GM18511 (cell line): Measurements from ENCODE around the gene IL17RD.

ENCODE experiments used
- ATAC-seq: cut with Tn5 transposase; IDR thresholded peaks from one replicate; pipeline ENCODE4 v1.9.1; 2021; ENCODE audit warnings: mild to moderate bottlenecking, moderate library complexity; ENCODE audit not compliant: unreplicated experiment

IL17RD gene

DNA sequence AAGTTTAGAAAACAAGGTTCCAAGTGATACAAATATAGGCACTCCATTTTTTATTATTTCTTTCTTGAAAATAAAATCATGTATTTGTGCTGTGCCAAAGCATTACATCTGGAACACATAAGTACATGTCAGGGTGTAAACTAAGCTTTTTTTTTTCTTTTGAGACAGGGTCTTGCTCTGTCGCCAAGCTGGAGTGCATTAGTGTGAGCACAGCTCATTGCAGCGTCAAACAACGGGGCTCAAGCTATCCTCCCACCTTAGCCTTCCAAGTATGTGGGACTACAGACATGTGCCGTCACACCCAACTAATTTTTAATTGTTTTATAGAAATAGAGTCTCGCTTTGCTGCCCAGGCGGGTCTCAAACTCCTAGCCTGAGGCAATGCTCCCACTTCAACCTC is 95.7 kb downstream of the IL17RD start:
- ATAC-seq: no peak

GRCh38 chr3:57068437-57069089 is 96.6 kb downstream of the IL17RD start:
- ATAC-seq: peak; percentile 100

DNA sequence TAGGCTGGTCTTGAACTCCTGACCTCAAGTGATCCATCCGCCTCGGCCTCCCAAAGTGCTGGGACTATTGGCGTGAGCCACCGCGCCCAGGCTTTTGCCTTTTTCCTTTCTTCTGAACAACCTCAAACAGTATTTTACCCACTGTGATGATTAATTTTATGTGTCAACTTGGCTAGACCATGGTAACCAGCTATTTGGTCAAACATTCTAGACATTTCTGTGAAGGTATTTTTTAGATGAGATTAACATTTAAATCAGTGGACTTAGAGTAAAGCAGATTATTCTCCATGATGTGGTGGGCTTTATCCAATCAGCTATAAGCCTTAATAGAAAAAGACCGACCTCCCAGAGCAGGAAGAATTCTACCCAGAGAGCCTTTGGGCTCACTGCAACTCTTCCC is 98.7 kb downstream of the IL17RD start:
- no peak for ATAC-seq

DNA sequence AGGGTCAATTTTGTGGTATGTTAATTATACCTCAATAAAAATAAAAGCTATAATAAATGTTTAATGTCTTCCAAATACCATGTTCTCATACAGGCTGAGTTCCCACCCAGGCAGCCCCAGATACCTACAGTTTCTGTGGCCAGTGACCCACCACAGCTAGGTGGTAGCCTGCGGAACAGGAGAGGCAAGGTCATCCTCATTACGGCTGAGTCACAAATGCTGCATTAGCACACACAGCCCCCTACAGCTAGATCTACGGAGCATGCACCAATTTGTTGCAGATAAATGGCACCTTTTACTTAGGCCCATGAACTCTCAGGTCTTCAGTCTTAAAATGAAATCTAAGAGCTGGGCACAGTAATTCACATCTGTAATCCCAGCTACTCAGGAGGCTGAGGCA is 99.6 kb downstream of the IL17RD start:
- no peak for ATAC-seq

DNA sequence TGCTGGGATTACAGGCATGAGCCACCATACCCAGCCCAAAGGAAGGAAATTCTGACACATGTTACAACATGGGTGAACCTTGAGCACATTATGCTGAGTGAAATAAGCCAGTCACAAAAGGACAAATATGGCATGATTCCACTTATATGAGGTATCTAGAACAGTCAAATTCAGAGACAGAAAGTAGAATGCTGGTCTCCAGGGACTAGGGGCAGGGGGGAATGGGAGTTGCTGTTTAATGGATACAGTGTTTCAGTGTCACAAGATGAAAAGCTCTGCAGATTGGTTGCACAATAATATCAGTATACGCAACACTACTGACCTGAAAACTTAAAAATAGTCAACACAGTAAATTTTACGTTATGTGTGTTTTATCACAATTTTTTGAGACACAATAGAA is 100.6 kb downstream of the IL17RD start:
- ATAC-seq: no peak

GRCh38 chr3:57064001-57064400 is 101.2 kb downstream of the IL17RD start:
- no peak for ATAC-seq

GRCh38 chr3:57063032-57063431 is 102.1 kb downstream of the IL17RD start:
- ATAC-seq: no peak

DNA sequence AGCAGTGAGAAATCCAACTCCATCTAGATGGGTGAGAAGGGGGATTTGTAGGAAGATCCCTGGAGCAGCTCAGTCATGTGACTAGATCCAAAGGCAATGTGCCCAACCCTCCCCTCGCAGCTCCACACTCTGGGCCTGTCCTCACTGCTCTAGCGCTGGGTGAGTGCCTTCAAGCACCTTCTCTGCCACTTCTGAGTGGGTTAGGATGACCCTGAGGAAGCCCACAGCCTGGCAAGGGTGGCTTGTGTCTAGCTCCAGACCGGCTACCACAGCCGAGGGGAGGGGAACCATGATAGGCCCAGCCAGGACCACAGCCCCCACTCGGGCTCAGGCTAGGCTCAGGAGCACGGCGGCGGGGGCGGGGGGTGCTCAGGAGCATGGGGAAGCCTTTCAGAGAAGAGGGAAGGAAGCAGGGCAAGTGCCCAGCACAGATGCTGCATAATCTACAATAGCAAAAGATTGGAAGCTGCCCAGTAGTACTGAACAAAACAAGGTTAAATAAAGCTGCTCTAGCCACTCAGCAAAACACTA is 103.0 kb downstream of the IL17RD start:
- ATAC-seq: no peak

DNA sequence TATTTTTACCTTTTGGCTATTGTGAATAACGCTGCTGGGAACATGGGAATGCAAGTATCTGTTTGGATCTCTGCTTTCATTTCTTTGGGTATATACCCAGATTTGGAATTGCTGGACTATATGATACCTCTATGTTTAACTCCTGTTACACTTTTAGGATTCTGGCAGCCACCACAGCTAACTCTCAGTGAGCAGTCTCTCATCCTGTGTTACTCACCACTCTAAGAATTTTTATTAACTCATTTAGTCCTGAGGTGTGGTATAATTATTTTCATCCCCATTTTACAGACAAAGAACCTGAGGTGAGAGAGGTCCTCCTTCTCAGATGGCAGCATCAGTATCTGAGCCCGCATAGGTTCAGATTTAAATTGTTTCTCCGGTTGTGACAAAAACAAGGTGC is 103.6 kb downstream of the IL17RD start:
- no peak for ATAC-seq

- ATAC-seq: no peak
Observed at GRCh38 chr3:57060089-57060821, 104.9 kb downstream of the IL17RD start, which contains the start of gene SPATA12. Gene SPATA12, plus strand, starts transcription at chr3:57060664. Its CDS starts 13,031 bp downstream, at chr3:57073695.

- no peak for ATAC-seq
Observed at GRCh38 chr3:57059411-57059810, 105.7 kb downstream of the IL17RD start.

DNA sequence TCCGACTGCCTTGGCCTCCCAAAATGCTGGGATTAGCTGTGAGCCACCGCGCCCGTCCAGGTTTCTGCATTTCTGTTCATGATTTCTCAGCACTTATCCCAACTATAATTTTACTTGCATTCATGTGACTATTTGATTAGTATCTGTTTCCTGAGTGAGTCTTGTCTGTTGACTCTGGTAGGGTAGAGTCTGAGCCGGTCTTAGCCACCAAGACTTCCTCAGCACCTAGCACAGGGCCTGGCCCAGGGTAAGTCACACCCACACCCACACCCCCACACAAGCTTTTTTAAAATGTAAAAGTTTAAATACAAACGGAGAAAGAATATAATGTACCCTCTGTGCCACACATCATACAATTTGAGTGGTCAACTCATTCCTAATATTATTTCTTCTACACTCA is 107.8 kb downstream of the IL17RD start:
- no peak for ATAC-seq

- no peak for ATAC-seq
Observed at GRCh38 chr3:57053122-57053521, 112.0 kb downstream of the IL17RD start.

DNA sequence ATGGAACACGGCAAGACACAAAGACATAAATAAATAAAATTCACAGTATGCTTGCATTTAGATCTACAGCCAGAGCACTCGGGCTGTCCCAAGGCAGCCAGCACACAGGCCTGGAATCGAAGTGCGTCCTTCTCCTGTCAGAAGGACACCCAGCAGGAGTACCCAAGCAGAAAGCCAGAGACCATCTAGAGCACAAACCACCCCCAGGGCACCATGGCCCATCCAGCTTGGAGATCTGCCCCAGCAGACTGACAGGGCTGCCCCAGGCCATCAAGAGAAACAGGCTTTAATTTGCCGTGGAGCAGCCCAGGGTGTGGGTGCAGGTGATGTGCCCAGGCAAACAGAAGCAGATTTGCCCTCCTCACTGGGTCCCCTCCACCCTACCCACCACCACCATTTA is 112.5 kb downstream of the IL17RD start:
- ATAC-seq: no peak

GRCh38 chr3:57048728-57049127 is 116.4 kb downstream of the IL17RD start:
- no peak for ATAC-seq

DNA sequence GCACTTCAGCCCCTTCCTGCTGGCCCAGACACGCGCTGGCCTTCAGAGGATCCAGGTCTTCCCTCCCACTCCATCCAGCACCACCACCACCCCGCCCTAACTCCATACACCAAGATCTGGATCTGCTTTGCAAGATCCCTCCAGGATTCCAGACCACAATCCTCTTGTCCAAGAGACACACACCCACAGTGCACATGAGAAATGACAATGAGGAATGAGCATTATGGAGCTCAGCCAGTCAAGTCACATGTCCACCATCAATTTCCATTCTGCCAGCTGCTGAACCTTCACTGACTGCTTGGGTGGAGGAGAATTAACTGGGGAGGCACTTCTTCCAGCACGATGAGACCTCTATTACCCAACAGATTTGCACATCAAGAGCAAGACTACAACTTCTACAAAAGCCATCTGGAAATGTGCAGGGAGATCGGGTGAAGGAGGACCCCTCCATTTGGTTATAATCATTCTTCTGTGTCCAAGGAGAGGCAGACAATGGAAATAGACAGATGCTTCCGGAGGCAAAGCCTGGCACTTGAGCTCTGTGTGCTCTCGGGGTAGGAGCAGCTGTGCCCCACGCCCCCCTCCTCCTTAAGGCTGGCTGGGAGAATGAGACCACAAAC is 117.0 kb downstream of the IL17RD start:
- no peak for ATAC-seq

- no peak for ATAC-seq
Observed at GRCh38 chr3:57046101-57046765, 118.9 kb downstream of the IL17RD start.

DNA sequence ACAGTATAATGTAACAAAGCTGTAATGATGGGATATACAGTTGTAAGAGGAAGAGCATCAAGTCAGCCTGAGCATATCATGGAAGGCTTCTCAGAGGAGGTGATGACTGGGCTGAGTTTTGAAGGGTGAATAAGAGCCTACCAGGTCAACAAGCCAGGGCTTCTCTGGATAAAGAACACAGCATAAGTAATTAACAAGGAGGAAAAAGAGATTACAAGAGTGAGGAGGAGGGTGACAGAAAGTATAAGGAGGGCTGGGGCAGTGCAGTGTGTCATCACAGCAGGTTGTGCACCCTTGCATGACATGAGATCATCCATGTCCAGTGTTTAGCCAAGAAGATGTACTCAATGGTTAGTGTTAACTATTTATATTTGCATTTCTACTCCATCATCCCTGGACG is 121.6 kb downstream of the IL17RD start:
- no peak for ATAC-seq

DNA sequence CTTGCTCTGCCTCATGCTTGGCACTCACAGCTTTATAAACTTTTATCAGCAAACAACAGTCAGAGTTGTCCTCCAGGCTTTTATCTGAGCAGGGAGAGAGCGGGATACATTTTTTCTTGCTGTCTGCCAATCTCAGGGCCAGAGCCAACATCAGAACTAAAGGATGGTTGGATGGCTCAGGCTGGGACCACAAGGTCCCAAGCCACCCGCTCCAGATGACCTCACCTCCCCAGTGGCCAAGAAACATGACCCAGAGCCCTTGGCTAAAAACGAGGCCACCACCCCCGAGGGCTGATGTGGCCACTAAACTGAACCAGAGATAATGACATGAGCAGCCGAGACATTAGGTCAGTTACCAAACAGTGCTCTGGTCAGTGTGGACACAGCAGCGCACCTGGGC is 123.5 kb downstream of the IL17RD start:
- no peak for ATAC-seq
